Neural progenitor cell (in vitro differentiated cells): ENCODE measurements around the gene PGBD5.

Source experiments
- EZH2 ChIP-seq: fragments of 200-600 bp; sonication (generic); IDR thresholded peaks from 2 replicates; pipeline ENCODE4 v1.6.1; 2017; ENCODE audit warnings: antibody characterized with exemption, mild to moderate bottlenecking, moderate library complexity
- EZH2phosphoT487 ChIP-seq: fragments of 200-600 bp; sonication (generic); IDR thresholded peaks from 2 replicates; pipeline ENCODE4 v1.6.1; 2017; ENCODE audit warnings: antibody characterized with exemption
- TF ChIP-seq, protein P1 (sequence below): fragments of 200-600 bp; sonication (generic); IDR thresholded peaks from 2 replicates; pipeline ENCODE4 v1.5.1; 2017; ENCODE audit warnings: antibody characterized with exemption, mild to moderate bottlenecking

DNA sequence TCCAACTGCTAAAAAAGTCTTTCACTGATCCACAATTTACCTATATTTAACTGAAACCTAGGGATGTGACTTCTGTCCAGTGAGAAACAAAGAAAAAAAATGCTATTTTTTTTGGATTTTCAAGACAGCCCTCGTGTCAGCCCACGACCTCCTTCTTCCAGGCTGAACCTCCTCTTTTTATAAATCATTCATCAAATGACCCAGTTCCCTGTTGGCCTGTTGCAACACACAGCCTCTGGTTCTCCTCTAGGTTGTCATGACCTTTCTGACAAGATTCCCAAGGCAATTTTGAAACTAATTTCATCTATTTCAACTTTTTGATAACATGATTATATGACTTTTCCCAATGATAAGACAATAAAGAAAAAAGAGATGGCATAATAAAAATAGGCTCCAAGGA, 74.6 kb downstream of the PGBD5 start:
- TF ChIP-seq, protein P1, sequence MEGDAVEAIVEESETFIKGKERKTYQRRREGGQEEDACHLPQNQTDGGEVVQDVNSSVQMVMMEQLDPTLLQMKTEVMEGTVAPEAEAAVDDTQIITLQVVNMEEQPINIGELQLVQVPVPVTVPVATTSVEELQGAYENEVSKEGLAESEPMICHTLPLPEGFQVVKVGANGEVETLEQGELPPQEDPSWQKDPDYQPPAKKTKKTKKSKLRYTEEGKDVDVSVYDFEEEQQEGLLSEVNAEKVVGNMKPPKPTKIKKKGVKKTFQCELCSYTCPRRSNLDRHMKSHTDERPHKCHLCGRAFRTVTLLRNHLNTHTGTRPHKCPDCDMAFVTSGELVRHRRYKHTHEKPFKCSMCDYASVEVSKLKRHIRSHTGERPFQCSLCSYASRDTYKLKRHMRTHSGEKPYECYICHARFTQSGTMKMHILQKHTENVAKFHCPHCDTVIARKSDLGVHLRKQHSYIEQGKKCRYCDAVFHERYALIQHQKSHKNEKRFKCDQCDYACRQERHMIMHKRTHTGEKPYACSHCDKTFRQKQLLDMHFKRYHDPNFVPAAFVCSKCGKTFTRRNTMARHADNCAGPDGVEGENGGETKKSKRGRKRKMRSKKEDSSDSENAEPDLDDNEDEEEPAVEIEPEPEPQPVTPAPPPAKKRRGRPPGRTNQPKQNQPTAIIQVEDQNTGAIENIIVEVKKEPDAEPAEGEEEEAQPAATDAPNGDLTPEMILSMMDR: no peak
- TF ChIP-seq EZH2 (no peak), EZH2phosphoT487 (no peak)
